ENCODE measurements around the gene CAMK2D.

DNA sequence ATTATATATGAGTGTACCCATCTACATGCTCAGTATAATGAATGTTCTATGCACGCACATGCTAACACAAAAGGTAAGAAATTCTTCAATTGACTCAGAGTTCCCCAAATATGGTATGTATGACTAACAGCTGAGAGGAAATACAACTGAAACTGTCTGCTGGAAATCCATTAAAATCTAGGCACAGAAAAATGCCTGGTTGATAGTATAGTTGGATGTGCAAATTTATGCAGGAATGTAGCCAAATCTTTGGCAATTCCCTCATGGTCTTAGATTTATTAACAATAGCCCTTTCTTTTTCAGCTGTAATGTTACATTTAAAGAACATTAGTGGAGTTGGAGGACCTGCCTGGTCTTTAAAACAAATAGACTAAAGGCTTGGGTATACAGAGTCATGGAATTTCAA, 5.5 kb downstream of the CAMK2D start:
- no peak for TF ChIP-seq ZFP30 (CRISPR knock-in tag; IDR thresholded peaks at IDR 0.05)
- TF ChIP-seq, protein P1, sequence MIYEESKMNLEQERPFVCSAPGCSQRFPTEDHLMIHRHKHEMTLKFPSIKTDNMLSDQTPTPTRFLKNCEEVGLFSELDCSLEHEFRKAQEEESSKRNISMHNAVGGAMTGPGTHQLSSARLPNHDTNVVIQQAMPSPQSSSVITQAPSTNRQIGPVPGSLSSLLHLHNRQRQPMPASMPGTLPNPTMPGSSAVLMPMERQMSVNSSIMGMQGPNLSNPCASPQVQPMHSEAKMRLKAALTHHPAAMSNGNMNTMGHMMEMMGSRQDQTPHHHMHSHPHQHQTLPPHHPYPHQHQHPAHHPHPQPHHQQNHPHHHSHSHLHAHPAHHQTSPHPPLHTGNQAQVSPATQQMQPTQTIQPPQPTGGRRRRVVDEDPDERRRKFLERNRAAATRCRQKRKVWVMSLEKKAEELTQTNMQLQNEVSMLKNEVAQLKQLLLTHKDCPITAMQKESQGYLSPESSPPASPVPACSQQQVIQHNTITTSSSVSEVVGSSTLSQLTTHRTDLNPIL (CRISPR knock-in tag; IDR thresholded peaks at IDR 0.05; ENCODE audit: low read depth) = no peak
- no peak for TF ChIP-seq ISL1 (CRISPR knock-in tag; IDR thresholded peaks at IDR 0.05)
- TF ChIP-seq CSDC2 (CRISPR knock-in tag; IDR thresholded peaks at IDR 0.05) = no peak
